ENCODE measurements around the gene TRIM65.

TRIM65 gene

DNA sequence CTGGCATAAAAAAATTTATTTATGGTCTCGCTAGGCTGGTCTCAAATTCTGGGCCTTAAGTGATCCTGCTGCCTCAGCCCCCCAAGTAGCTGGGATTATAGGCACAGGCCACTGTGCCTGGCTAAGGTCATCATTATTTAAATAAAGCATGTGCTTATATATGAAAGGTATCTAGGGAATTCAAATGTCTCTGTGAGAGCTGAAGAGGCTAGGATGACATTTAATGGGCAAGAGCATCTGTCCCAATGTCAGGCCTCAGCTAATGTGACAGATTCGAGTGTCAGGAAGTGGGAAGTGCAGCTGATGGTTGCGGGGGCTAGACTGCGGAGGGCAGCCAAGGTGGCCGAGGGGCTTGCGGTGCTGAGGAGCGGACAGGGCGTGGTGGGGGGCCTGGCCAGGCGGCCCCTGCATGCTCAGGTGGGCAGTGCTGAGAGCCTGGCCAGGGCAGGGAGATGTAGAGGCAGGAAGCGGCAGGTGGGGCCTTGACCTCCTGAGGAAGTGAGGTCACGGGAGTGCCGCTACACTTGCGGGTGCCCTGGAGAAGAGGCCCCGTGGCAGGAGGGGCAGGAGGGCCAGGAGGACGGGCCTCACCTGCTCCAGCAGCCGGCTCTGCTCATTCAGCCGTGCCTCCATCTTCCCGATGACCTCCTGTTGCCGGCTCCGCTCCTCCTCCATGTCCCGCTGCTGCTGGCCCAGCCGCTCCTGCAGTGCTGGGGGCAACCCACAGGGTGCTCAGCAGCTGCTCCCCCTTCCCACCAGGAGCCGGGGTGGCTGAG lies 20.6 kb upstream of the TRIM65 start:
- no peak for DNase-seq (ENCODE audit: low spot score)

- no peak for DNase-seq (ENCODE audit: low spot score)
These were observed 18.5 kb upstream of the TRIM65 start for GRCh38 chr17:75915268-75915667.

GRCh38 chr17:75914643-75915267 lies 18.0 kb upstream of the TRIM65 start:
- DNase-seq (ENCODE audit: low spot score): no peak

DNA sequence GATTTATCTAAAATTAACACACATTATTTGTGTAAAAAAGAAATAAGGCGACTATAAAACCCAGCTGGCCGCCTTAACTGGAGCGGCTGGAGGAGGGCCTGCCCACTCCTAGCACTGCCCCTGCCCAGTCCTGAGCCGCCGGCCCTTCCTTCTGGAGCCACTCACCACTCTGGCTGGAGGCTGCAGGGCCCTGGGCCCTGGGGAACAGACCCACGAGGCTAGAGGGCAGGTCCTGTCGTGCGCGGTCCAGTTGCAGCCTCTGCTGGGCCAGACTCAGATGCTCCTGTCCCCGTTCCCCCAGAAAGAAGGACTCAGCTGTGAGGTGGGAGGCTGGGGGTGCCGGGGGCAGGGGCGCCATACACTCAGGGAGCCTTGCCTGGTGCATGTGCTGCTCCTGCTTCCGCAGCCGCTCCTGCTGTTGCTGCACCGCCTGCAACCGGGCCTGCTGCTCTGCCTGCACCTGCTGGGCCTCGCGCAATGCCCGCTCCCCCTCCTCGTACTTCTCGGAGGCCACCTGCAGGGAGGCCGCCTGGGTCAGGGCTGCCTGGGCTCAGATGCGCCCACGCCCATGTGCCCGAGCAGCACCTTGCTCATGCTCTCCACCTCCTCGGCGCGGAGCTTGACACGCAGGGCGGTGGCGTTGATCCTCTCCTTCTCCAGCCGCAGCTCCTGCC lies 16.9 kb upstream of the TRIM65 start:
- no peak for DNase-seq (ENCODE audit: low spot score)

- no peak for DNase-seq (ENCODE audit: low spot score)
These were observed 13.9 kb upstream of the TRIM65 start for GRCh38 chr17:75910699-75911098.

- no peak for DNase-seq (ENCODE audit: low spot score)
These were observed 13.1 kb upstream of the TRIM65 start for GRCh38 chr17:75909812-75910274.

- no peak for DNase-seq (ENCODE audit: low spot score)
These were observed 12.5 kb upstream of the TRIM65 start for GRCh38 chr17:75909051-75909811.

GRCh38 chr17:75908201-75908600 lies 11.4 kb upstream of the TRIM65 start:
- DNase-seq (ENCODE audit: low spot score): no peak

- no peak for DNase-seq (ENCODE audit: low spot score)
These were observed 9.6 kb upstream of the TRIM65 start for GRCh38 chr17:75906143-75906884.

GRCh38 chr17:75904749-75905521 lies 8.2 kb upstream of the TRIM65 start, which contains the start of gene MRPL38:
TSS of gene MRPL38 (minus strand) at chr17:75904884. CDS start at chr17:75904875, 9 bp downstream.
- DNase-seq (ENCODE audit: low spot score): peak; percentile 100

DNA sequence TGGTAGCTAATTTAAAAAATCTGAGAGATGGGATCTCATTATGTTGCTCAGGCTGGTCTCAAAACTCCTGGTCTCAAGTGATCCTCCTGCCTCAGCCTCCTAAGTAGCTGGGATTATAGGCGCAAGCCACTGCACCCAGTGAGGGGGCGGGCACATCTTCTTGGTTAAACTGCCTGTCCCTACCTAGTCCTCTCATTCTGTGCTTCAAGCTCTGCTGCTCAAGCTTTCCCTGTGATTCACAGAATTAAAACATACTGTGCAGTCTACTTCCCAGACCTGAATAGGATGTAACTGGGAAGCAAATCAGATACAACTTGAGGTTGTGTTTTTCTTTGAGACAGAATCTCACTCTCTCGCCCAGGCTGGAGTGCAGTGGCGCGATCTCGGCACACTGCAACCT lies 5.7 kb upstream of the TRIM65 start:
- no peak for DNase-seq (ENCODE audit: low spot score)

- no peak for DNase-seq (ENCODE audit: low spot score)
These were observed 5.0 kb upstream of the TRIM65 start for GRCh38 chr17:75901727-75902126.

- no peak for DNase-seq (ENCODE audit: low spot score)
These were observed 4.2 kb upstream of the TRIM65 start for GRCh38 chr17:75900691-75901533.

DNA sequence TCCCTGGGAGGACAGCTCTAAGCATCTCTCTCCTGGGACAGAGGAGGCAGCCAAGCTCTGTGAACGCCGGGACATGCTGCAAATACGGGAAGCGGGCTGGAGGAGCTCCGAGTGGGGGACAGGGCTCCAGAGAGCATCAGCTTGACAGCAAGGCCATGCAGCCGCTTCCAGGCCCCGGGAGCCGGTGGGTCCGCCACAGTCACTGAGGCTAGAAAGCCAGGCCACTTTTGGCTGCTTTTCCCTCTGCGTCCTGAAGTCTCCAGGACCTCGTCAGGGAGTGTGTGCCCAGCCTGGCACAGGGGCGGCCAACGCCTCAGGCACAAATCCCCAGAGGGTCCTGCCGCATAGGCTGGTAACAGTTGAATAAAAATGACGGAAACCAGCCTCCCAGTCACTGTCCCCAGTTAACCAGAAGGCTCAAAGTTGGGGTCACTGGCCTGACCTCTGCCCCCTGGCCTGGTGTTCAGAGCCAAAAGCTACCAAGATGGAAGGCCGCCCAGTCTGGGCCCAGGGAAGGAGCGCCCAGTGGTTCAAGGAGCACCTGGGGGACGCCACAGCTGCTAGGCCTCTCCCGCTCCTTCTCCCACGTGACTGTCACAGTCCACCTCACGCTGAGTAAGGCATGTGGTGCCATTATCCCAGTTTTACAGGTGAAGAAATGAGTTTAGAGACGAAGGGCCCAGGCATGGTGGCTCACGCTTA lies 3.2 kb upstream of the TRIM65 start:
- DNase-seq (ENCODE audit: low spot score): no peak

DNA sequence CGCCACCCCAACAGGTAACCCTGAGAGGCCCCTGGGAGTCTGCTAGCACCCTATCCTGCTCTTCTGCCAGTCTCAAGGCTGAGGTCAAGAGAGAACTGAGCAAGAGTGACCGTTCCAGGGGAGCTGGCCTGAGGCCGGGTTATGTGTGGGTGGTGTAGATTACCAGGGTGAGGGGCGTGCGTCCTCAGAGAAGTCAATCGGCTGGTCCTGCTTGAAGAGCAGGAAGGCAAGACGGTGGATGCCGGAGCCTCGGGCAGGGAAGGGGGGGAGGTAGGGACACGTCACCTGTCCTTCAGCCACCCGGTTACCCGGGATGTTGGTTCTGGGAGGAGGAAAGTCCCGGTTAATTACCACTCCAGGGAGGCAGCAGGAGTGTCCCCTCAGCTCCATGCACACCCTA lies 2.6 kb upstream of the TRIM65 start:
- DNase-seq (ENCODE audit: low spot score): no peak

DNA sequence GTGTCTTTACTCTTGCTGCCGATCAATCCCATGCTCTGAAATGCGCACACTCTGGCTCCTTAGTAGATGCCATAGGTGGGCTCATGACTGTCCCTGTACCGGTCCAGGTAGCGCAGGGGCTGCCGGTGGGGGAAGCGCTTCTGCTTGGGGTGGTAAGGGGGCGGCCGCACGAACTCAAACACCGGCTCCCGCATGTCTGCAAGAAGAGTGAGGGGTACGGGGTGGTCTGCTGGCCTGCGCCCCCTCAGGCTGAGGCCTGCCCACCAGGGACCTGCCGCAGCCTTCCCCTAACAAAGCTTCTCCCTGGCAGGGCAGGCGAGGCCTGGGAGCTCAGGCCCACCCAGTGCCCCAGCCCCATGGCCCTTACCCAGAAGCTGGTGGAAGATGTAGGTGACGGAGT lies 2.0 kb upstream of the TRIM65 start:
- no peak for DNase-seq (ENCODE audit: low spot score)

- no peak for DNase-seq (ENCODE audit: low spot score)
These were observed 1.3 kb upstream of the TRIM65 start for GRCh38 chr17:75898065-75898464.

DNA sequence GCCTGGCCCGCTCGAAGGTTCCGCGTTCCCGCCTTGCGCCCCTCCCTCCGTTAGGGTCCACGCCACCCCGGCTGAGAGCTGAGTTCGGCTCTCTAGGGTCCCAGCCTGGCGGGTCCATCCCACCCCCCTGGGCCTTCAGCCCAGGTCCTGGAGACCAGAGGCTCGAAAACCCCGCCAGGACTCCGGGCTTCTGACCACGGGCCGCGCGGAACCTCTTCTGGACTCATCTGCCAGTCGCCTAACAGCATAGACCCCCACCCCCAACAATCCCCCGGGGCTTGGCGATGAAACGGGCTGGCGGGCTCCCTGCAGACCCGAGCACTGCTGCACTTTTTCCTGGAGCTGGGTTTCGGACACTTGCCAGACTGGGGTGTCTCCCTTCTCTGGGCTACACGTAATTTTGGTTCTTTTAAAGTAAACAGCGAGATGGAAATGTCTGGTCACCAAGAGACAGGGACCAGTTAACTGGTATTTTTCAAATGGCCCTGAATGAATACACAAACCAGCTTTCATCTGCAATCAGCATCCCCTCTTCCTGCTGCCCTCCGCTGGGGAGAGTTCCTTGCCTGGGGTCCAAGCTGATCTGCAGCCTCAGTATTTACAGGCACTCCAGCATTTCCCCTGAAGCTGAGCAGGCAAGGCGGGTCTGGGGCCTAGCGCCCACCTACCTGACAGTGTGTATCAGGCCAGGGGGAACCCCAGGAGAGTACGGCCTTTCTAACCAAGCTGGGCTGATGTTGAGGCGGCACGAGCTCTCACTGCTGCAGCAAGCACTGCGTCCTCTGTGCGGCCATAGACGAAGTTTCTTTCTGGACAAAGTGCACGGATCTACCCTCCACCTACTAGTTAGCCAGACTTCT lies 639 bp upstream of the TRIM65 start:
- DNase-seq (ENCODE audit: low spot score): no peak
